ENCODE measurements around the gene MSI2. TPM values are rescaled to one million over a fixed set of nuclear protein-coding genes. Genes with fewer than 3 reads are reported as not detected.
A peak's percentile ranks its signal among the peaks of the same experiment; 100 is the strongest.

MSI2 gene
- total and polyA plus RNA-seq, 2 experiments from 2014 or later, result 15.7 to 76.4 TPM

DNA sequence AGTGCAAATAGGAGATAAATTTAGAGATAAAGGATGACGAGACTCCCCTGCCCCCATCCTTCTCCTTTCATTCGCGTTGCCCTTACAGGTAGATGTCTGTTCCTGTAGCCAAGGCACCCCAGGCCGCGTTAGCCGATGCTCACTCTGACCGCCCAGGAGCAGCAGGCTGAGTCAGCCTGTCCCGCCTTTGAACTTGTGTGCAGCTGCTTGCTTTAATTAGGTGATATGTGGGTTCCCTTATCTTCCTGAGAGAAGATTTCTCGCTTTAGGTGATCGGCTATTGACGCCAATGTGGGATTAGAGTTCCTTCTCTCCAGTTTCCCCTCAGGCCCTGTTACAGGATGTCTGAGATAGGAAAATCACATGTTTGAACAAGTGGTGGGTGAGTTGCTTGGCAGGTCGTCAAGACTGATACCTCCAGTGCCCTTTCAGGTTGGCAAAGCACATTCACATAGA lies 119.5 kb downstream of the MSI2 start:
- Histone ChIP-seq H3K9me3 (ENCODE audit: low read depth) (no peaks in the 10 kb centered on the region), H3K4me1 (ENCODE audit: low read depth) (peaks cover 28% of the 10 kb centered on the region), H3K36me3 (no peaks in the 10 kb centered on the region), H3K27me3 (no peaks in the 10 kb centered on the region), H3K4me3 (no peak overlapping the region), H3K27ac (no peak overlapping the region)
- no peak for TF ChIP-seq CTCF (IDR thresholded peaks at IDR 0.05; ENCODE audit: low read depth, low read length)
- DNase-seq (ENCODE audit: low read depth in 1 of 2, low spot score in 1 of 2), result no peak

DNA sequence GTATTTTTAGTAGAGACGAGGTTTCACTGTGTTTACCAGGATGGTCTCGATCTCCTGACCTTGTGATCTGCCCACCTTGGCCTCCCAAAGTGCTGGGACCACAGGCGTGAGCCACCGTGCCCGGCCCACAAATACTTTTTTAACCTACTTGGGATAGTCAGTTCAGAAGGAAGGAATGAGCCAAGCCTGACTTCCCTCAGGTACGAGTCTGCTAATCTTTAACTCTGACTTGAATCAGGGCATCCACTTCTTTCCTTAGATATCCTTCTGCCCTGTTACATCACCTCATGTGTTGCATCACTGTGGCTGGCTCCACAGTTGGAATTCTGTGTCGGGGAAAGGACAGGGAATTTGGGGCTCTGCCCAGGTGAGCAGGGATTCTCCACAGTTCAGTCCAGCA lies 120.8 kb downstream of the MSI2 start:
- DNase-seq (ENCODE audit: low read depth in 1 of 2, low spot score in 1 of 2), result no peak
- TF ChIP-seq CTCF (IDR thresholded peaks at IDR 0.05; ENCODE audit: low read depth, low read length), result no peak
- Histone ChIP-seq H3K36me3 (no peaks in the 10 kb centered on the region), H3K4me1 (ENCODE audit: low read depth) (peaks cover 28% of the 10 kb centered on the region), H3K9me3 (ENCODE audit: low read depth) (no peaks in the 10 kb centered on the region), H3K4me3 (no peak overlapping the region), H3K27me3 (no peaks in the 10 kb centered on the region), H3K27ac (peak overlapping the region; percentile 95)

DNA sequence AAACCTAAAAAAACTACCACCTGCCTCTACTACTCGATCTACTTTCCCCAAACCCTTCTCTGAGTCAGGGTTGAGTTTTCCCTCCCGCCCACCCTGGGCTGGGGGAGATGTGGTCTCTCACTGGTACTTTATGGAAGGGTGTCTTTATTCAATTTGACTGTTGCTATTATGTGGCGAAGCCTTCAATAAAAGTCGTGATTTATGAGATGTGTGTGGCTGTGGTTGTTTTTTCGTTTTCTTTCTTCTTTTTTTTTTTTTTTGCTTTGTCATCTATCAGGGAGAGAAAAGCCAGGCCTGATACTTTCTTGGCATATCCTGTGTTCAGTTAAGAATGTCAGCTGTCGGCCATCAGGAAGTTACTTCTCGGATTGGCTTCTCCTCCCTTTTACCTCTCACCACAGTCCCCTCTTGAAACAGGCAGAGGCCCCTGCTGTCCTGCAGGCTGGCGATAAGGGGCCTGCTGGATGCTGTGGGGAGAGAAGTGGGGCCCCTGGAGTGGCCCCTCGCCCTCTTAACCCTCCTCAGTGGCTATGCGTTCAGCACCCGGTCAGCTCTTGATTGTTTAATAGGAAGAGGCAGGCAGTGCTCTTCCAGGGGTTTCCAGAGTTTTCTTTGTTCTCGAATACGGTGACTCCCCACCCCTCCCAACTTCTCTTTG lies 123.0 kb downstream of the MSI2 start:
- H3K36me3 ChIP-seq, result no peaks in the 10 kb centered on the region
- TF ChIP-seq CTCF (IDR thresholded peaks at IDR 0.05; ENCODE audit: low read depth, low read length), result no peak
- H3K27ac ChIP-seq, result peak overlapping the region; percentile 95
- no peaks in the 10 kb centered on the region for H3K27me3 ChIP-seq
- peaks cover 35% of the 10 kb centered on the region for H3K4me1 ChIP-seq (ENCODE audit: low read depth)
- peak; percentile 71 to 78 for DNase-seq (ENCODE audit: low read depth in 1 of 2, low spot score in 1 of 2)
- no peak overlapping the region for H3K4me3 ChIP-seq
- H3K9me3 ChIP-seq (ENCODE audit: low read depth), result no peaks in the 10 kb centered on the region

- no peaks in the 10 kb centered on the region for H3K9me3 ChIP-seq (ENCODE audit: low read depth)
- H3K27me3 ChIP-seq, result no peaks in the 10 kb centered on the region
- H3K4me1 ChIP-seq (ENCODE audit: low read depth), result peaks cover 35% of the 10 kb centered on the region
- no peaks in the 10 kb centered on the region for H3K36me3 ChIP-seq
- no peak for TF ChIP-seq CTCF (IDR thresholded peaks at IDR 0.05; ENCODE audit: low read depth, low read length)
- H3K27ac ChIP-seq, result peak overlapping the region; percentile 95
- H3K4me3 ChIP-seq, result no peak overlapping the region
- DNase-seq (ENCODE audit: low read depth in 1 of 2, low spot score in 1 of 2), result no peak
These were observed 123.6 kb downstream of the MSI2 start for GRCh38 chr17:57379895-57380434.

GRCh38 chr17:57381498-57381897 lies 125.2 kb downstream of the MSI2 start:
- Histone ChIP-seq H3K27ac (peak overlapping the region; percentile 95), H3K27me3 (no peaks in the 10 kb centered on the region), H3K9me3 (ENCODE audit: low read depth) (no peaks in the 10 kb centered on the region), H3K4me1 (ENCODE audit: low read depth) (peaks cover 32% of the 10 kb centered on the region), H3K36me3 (no peaks in the 10 kb centered on the region), H3K4me3 (no peak overlapping the region)
- TF ChIP-seq CTCF (IDR thresholded peaks at IDR 0.05; ENCODE audit: low read depth, low read length), result no peak
- no peak for DNase-seq (ENCODE audit: low read depth in 1 of 2, low spot score in 1 of 2)
